ENCODE measurements around the gene RPRD1A. TPM values are rescaled to one million over a fixed set of nuclear protein-coding genes. Genes with fewer than 3 reads are reported as not detected.
"Not testable (repeated sequence)": the region's sequence is repeated elsewhere in the genome, so short reads cannot be mapped to it uniquely, and the experiment has no call there.

The RPRD1A gene
- total RNA-seq, 1 experiment from 2014 or later: 101 TPM

GRCh38 chr18:36028859-36029258 lies 38.5 kb downstream of the RPRD1A start:
- no peaks in the 10 kb centered on the region for H3K27me3 ChIP-seq (ENCODE audit: control insufficient read depth, insufficient read depth, low read length)
- H3K36me3 ChIP-seq (replicated peaks; ENCODE audit: control insufficient read depth, insufficient read depth, low read length): peaks cover 14% of the 10 kb centered on the region

GRCh38 chr18:36025025-36025424 lies 42.3 kb downstream of the RPRD1A start:
- no peaks in the 10 kb centered on the region for H3K27me3 ChIP-seq (ENCODE audit: control insufficient read depth, insufficient read depth, low read length)
- no peak overlapping the region for H3K4me3 ChIP-seq (ENCODE audit: insufficient read depth, low read depth, low read length)
- peaks cover 13% of the 10 kb centered on the region for H3K36me3 ChIP-seq (replicated peaks; ENCODE audit: control insufficient read depth, insufficient read depth, low read length)
- DNase-seq: no peak

More at GRCh38 chr18:36028859-36029258, 38.5 kb downstream of the RPRD1A start:
- no peak for DNase-seq
- no peak overlapping the region for H3K4me3 ChIP-seq (ENCODE audit: insufficient read depth, low read depth, low read length)

- H3K4me3 ChIP-seq (ENCODE audit: insufficient read depth, low read depth, low read length); DNase-seq; H3K27me3 ChIP-seq (ENCODE audit: control insufficient read depth, insufficient read depth, low read length): not testable (repeated sequence)
- H3K36me3 ChIP-seq (replicated peaks; ENCODE audit: control insufficient read depth, insufficient read depth, low read length): peaks cover 13% of the 10 kb centered on the region
These were observed 43.1 kb downstream of the RPRD1A start for GRCh38 chr18:36024241-36024640.

- no peak for DNase-seq
- H3K27me3 ChIP-seq (ENCODE audit: control insufficient read depth, insufficient read depth, low read length): no peaks in the 10 kb centered on the region
- peaks cover 9% of the 10 kb centered on the region for H3K36me3 ChIP-seq (replicated peaks; ENCODE audit: control insufficient read depth, insufficient read depth, low read length)
- H3K4me3 ChIP-seq (ENCODE audit: insufficient read depth, low read depth, low read length): no peak overlapping the region
These were observed 44.0 kb downstream of the RPRD1A start for GRCh38 chr18:36023336-36023735.

- Histone ChIP-seq H3K27me3 (ENCODE audit: control insufficient read depth, insufficient read depth, low read length) (no peaks in the 10 kb centered on the region), H3K36me3 (replicated peaks; ENCODE audit: control insufficient read depth, insufficient read depth, low read length) (peaks cover 3% of the 10 kb centered on the region; the same call in 1 of the 2 replicates), H3K4me3 (ENCODE audit: insufficient read depth, low read depth, low read length) (no peak overlapping the region)
- no peak for DNase-seq
These were observed 47.1 kb downstream of the RPRD1A start for GRCh38 chr18:36020174-36020711.

GRCh38 chr18:36017232-36017631 lies 50.1 kb downstream of the RPRD1A start:
- Histone ChIP-seq H3K4me3 (ENCODE audit: insufficient read depth, low read depth, low read length) (no peak overlapping the region), H3K36me3 (replicated peaks; ENCODE audit: control insufficient read depth, insufficient read depth, low read length) (no peaks in the 10 kb centered on the region), H3K27me3 (ENCODE audit: control insufficient read depth, insufficient read depth, low read length) (no peaks in the 10 kb centered on the region)
- no peak for DNase-seq

GRCh38 chr18:36015629-36016028 lies 51.7 kb downstream of the RPRD1A start:
- Histone ChIP-seq H3K27me3 (ENCODE audit: control insufficient read depth, insufficient read depth, low read length) (no peaks in the 10 kb centered on the region), H3K36me3 (replicated peaks; ENCODE audit: control insufficient read depth, insufficient read depth, low read length) (no peaks in the 10 kb centered on the region), H3K4me3 (ENCODE audit: insufficient read depth, low read depth, low read length) (no peak overlapping the region)
- DNase-seq: no peak

- no peak for DNase-seq
- H3K4me3 ChIP-seq (ENCODE audit: insufficient read depth, low read depth, low read length): no peak overlapping the region
- no peaks in the 10 kb centered on the region for H3K27me3 ChIP-seq (ENCODE audit: control insufficient read depth, insufficient read depth, low read length)
- no peaks in the 10 kb centered on the region for H3K36me3 ChIP-seq (replicated peaks; ENCODE audit: control insufficient read depth, insufficient read depth, low read length)
These were observed 54.5 kb downstream of the RPRD1A start for GRCh38 chr18:36012891-36013290.

GRCh38 chr18:36009214-36009613 lies 58.1 kb downstream of the RPRD1A start:
- H3K36me3 ChIP-seq (replicated peaks; ENCODE audit: control insufficient read depth, insufficient read depth, low read length): no peaks in the 10 kb centered on the region
- DNase-seq: no peak
- no peak overlapping the region for H3K4me3 ChIP-seq (ENCODE audit: insufficient read depth, low read depth, low read length)
- H3K27me3 ChIP-seq (ENCODE audit: control insufficient read depth, insufficient read depth, low read length): no peaks in the 10 kb centered on the region

- Histone ChIP-seq H3K27me3 (ENCODE audit: control insufficient read depth, insufficient read depth, low read length) (no peaks in the 10 kb centered on the region), H3K4me3 (ENCODE audit: insufficient read depth, low read depth, low read length) (no peak overlapping the region), H3K36me3 (replicated peaks; ENCODE audit: control insufficient read depth, insufficient read depth, low read length) (no peaks in the 10 kb centered on the region)
- DNase-seq: no peak
These were observed 60.4 kb downstream of the RPRD1A start for GRCh38 chr18:36006997-36007396.

- H3K36me3 ChIP-seq (replicated peaks; ENCODE audit: control insufficient read depth, insufficient read depth, low read length): no peaks in the 10 kb centered on the region; the same call in 1 of the 2 replicates
- H3K4me3 ChIP-seq (ENCODE audit: insufficient read depth, low read depth, low read length): no peak overlapping the region
- no peak for DNase-seq
- no peaks in the 10 kb centered on the region for H3K27me3 ChIP-seq (ENCODE audit: control insufficient read depth, insufficient read depth, low read length)
These were observed 67.4 kb downstream of the RPRD1A start for GRCh38 chr18:35999925-36000324.

GRCh38 chr18:35998967-35999366 lies 68.4 kb downstream of the RPRD1A start:
- H3K36me3 ChIP-seq (replicated peaks; ENCODE audit: control insufficient read depth, insufficient read depth, low read length): no peaks in the 10 kb centered on the region; the same call in 1 of the 2 replicates
- no peak for DNase-seq
- no peaks in the 10 kb centered on the region for H3K27me3 ChIP-seq (ENCODE audit: control insufficient read depth, insufficient read depth, low read length)
- H3K4me3 ChIP-seq (ENCODE audit: insufficient read depth, low read depth, low read length): no peak overlapping the region

- no peak overlapping the region for H3K4me3 ChIP-seq (ENCODE audit: insufficient read depth, low read depth, low read length)
- H3K36me3 ChIP-seq (replicated peaks; ENCODE audit: control insufficient read depth, insufficient read depth, low read length): peaks cover 4% of the 10 kb centered on the region
- DNase-seq: no peak
- no peaks in the 10 kb centered on the region for H3K27me3 ChIP-seq (ENCODE audit: control insufficient read depth, insufficient read depth, low read length)
These were observed 74.3 kb downstream of the RPRD1A start for GRCh38 chr18:35993013-35993412.

- Histone ChIP-seq H3K4me3 (ENCODE audit: insufficient read depth, low read depth, low read length) (no peak overlapping the region), H3K27me3 (ENCODE audit: control insufficient read depth, insufficient read depth, low read length) (no peaks in the 10 kb centered on the region), H3K36me3 (replicated peaks; ENCODE audit: control insufficient read depth, insufficient read depth, low read length) (peaks cover 4% of the 10 kb centered on the region)
- no peak for DNase-seq
These were observed 75.7 kb downstream of the RPRD1A start for GRCh38 chr18:35991696-35992095.

GRCh38 chr18:35983818-35984217 lies 83.5 kb downstream of the RPRD1A start:
- H3K4me3 ChIP-seq (ENCODE audit: insufficient read depth, low read depth, low read length): no peak overlapping the region
- DNase-seq: no peak
- H3K27me3 ChIP-seq (ENCODE audit: control insufficient read depth, insufficient read depth, low read length): no peaks in the 10 kb centered on the region
- H3K36me3 ChIP-seq (replicated peaks; ENCODE audit: control insufficient read depth, insufficient read depth, low read length): peaks cover 3% of the 10 kb centered on the region

- Histone ChIP-seq H3K27me3 (ENCODE audit: control insufficient read depth, insufficient read depth, low read length) (no peaks in the 10 kb centered on the region), H3K36me3 (replicated peaks; ENCODE audit: control insufficient read depth, insufficient read depth, low read length) (peaks cover 4% of the 10 kb centered on the region), H3K4me3 (ENCODE audit: insufficient read depth, low read depth, low read length) (no peak overlapping the region)
- no peak for DNase-seq
These were observed 84.2 kb downstream of the RPRD1A start for GRCh38 chr18:35983147-35983546.

Measured in H7 (cell line).